BJ (cell line): Measurements from ENCODE around the gene ARHGAP19. TPM values are rescaled to one million over a fixed set of nuclear protein-coding genes. Genes with fewer than 3 reads are reported as not detected.
A peak's percentile ranks its signal among the peaks of the same experiment; 100 is the strongest.

Experiments
- CTCF ChIA-PET: fragments of 350-600 bp; formaldehyde crosslinking; extraction: SDS; loops from one replicate; lab custom pipeline; 2021; ENCODE audit warnings: antibody characterized with exemption, inconsistent platforms; lab: Yijun Ruan, JAX
- POLR2A ChIA-PET: fragments of 300-600 bp; sonication (Branson Sonifier 250); formaldehyde crosslinking; extraction: SDS; loops from one replicate; lab custom pipeline; 2021; ENCODE audit warnings: antibody characterized with exemption; lab: Charles Lee
- DNase-seq: peaks from one replicate; pipeline ENCODE4 v3.0.0-alpha.2; 2011; ENCODE audit warnings: low read depth
- H3K27me3 ChIP-seq: 2 replicates; pipeline ENCODE4 v1.6.0; 2011; ENCODE audit warnings: low read length; ENCODE audit not compliant: control insufficient read depth, insufficient read depth
- H3K36me3 ChIP-seq: 2 replicates; pipeline ENCODE4 v1.5.1; 2011; ENCODE audit warnings: low read length; ENCODE audit not compliant: control insufficient read depth, insufficient read depth
- H3K4me3 ChIP-seq: 2 replicates; pipeline ENCODE4 v1.5.1; 2011; ENCODE audit warnings: low read depth, mild to moderate bottlenecking, control low read depth, low read length
- polyA plus RNA-seq: library from polyadenylated mRNA; depleted of rRNA; stranded (reverse); fragments of >200 nt; gene quantifications from 2 replicates; pipeline ENCODE4 v1.2.3, GENCODE V29; 2011
- TF ChIP-seq, protein P1 (sequence below): IDR thresholded peaks from 2 replicates; pipeline ENCODE4 v1.5.1; 2011; ENCODE audit warnings: low read depth, mild to moderate bottlenecking, control low read depth, inconsistent platforms, low read length, moderate library complexity; ENCODE audit not compliant: insufficient read depth

Gene ARHGAP19
- polyA plus RNA-seq, 1 experiment: 2.4 TPM

DNA sequence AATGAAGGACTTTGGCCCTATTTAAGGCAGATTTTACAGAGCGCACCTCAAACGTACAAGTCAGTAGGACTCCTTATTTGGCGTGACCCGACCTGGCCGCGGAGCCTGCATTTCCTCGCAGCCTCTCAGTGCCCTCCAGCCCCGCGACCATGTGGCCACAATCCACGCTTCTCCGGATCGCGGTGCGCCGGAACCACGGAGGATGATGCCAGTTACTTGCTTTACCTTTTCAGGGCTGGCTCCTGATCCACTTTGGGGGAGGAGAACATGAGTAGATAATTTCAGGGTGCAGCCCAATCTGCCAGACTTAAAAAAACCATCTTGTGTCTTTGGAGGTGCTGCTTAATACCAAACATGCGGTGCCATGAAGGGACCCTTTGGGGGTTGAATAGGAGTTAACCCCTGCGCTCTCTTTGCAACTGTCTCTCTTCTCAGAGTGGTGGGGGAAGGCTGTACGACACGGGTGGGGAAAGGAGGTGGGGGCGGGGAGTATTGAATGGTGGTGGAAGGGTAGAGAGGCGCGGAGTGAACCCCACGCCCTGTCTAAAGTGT is 28.1 kb upstream of the ARHGAP19 start:
- no peaks in the 10 kb centered on the region for H3K36me3 ChIP-seq
- DNase-seq: no peak
- no peaks in the 10 kb centered on the region for H3K27me3 ChIP-seq
- TF ChIP-seq, protein P1, sequence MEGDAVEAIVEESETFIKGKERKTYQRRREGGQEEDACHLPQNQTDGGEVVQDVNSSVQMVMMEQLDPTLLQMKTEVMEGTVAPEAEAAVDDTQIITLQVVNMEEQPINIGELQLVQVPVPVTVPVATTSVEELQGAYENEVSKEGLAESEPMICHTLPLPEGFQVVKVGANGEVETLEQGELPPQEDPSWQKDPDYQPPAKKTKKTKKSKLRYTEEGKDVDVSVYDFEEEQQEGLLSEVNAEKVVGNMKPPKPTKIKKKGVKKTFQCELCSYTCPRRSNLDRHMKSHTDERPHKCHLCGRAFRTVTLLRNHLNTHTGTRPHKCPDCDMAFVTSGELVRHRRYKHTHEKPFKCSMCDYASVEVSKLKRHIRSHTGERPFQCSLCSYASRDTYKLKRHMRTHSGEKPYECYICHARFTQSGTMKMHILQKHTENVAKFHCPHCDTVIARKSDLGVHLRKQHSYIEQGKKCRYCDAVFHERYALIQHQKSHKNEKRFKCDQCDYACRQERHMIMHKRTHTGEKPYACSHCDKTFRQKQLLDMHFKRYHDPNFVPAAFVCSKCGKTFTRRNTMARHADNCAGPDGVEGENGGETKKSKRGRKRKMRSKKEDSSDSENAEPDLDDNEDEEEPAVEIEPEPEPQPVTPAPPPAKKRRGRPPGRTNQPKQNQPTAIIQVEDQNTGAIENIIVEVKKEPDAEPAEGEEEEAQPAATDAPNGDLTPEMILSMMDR: no peak
- no peak overlapping the region for H3K4me3 ChIP-seq
- ChIA-PET CTCF (interaction anchor here (1.0 to 2.2 kb wide), 3 partner anchors 12 to 46 kb away, joined by 4 to 17 read pairs (median 6); no protein-coding TSS in a partner anchor), POLR2A (no interaction called here)

DNA sequence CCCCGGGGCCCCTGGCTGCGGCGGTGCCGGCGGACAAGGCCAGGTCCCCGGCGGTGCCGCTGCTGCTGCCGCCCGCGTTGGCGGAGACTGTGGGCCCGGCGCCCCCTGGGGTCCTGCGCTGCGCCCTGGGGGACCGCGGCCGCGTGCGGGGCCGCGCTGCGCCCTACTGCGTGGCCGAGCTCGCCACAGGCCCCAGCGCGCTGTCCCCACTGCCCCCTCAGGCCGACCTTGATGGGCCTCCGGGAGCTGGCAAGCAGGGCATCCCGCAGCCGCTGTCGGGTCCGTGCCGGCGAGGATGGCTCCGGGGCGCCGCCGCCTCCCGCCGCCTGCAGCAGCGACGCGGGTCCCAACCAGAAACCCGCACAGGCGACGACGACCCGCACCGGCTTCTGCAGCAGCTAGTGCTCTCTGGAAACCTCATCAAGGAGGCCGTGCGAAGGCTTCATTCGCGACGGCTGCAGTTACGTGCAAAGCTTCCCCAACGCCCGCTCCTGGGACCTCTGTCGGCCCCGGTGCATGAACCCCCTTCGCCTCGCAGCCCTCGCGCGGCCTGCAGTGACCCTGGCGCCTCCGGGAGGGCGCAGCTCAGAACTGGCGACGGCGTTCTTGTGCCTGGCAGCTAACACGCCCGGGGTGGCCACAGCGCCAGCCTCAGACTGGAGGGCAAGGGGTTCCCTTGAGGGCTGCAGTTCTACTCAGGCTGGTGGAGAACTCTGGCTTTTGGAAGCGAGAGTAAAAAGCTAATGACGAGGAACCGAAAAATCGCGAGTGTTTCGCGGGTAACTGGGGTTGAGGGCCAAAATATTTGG is 27.4 kb upstream of the ARHGAP19 start:
- DNase-seq: no peak
- ChIA-PET CTCF (interaction anchor here (1.0 to 1.7 kb wide), 2 partner anchors 13 to 46 kb away, joined by 4 to 6 read pairs; no protein-coding TSS in a partner anchor), POLR2A (no interaction called here)
- Histone ChIP-seq H3K27me3 (no peaks in the 10 kb centered on the region), H3K36me3 (no peaks in the 10 kb centered on the region), H3K4me3 (peak overlapping the region; percentile 63)
- TF ChIP-seq, protein P1: no peak

DNA sequence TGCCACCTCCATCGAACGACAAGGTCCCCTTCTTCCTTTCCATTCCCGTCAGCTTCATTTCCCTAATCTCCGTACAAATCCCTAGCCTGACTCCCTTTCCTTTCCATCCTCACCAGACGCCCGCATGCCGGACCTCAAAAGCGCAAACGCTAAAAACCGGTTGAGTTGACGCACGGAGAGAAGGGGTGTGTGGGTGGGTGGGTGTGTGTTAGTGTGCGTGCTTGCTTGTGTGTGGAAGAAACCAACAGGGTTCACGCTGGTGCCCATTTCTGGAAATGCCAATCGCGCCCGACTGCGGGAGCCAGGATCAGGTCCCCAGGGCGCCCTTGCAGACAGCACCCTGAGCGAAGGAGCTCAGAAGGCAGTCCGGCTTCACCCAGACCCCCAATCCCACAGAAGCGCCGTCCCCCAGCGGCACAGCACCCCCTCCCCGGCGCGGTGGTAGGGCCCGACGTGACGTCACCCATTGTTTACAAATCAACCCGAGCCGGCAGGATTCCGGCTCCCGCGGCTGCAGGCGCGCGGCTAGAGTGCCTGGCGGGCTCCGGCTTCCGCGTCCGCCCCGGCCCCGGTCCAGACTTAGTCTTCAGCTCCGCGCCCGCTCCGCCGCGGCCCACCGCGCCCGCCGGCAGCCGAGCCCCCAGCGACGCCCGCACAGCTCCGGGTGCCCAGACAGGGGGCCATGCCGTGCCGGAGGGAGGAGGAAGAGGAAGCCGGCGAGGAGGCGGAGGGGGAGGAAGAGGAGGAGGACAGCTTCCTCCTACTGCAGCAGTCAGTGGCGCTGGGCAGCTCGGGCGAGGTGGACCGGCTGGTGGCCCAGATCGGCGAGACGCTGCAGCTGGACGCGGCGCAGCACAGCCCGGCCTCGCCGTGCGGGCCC is 26.6 kb upstream of the ARHGAP19 start, which contains the start of gene FRAT1:
FRAT1 (plus strand) TSS at position 500 of the 880 bp plus-strand sequence; CDS start at position 683, 183 bp downstream.
- Histone ChIP-seq H3K27me3 (no peaks in the 10 kb centered on the region), H3K4me3 (peak within 1 kb of the TSS; percentile 63), H3K36me3 (no peaks in the 10 kb centered on the region)
- peak; percentile 39 for DNase-seq
- ChIA-PET CTCF (interaction anchor here (1.6 to 1.7 kb wide), 2 partner anchors 13 to 45 kb away, joined by 4 read pairs; no protein-coding TSS in a partner anchor), POLR2A (no interaction called here)
- TF ChIP-seq, protein P1: no peak

DNA sequence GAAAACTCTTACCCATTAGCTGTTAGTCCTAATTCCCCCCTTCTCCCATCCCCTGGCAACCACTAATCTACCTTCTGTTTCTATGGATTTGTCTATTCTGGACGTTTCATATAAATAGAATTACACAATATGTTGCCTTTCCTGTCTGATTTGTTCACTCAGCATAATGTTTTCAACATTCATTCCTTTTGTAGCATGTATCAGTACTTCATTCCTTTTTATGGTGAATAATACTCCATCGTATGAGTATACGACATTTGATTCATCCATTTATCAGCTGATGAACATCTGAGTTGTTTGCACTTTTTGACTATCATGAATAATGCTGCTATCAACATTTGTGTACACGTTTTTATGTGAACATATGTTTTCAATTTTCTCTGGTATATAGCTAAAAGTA is 22.2 kb upstream of the ARHGAP19 start:
- ChIA-PET POLR2A (no interaction called here), CTCF (interaction anchor here (0.8 to 2.0 kb wide), 2 partner anchors 17 to 242 kb away, joined by 4 to 8 read pairs; no protein-coding TSS in a partner anchor)
- TF ChIP-seq, protein P1: no peak
- no peaks in the 10 kb centered on the region for H3K36me3 ChIP-seq
- H3K4me3 ChIP-seq: no peak overlapping the region
- DNase-seq: no peak
- H3K27me3 ChIP-seq: no peaks in the 10 kb centered on the region
